DND-41 (cell line): ENCODE results near the gene SLC25A28.

Experiments
- ATAC-seq: fragments of 200-7000 bp; cut with Tn5 transposase; 3 replicates; pipeline ENCODE4 v1.9.1; 2021; ENCODE audit warnings: low read depth; ENCODE audit not compliant: insufficient read depth
- DNase-seq: peaks from one replicate; pipeline ENCODE4 v3.0.0-alpha.2; 2020
- H2AFZ ChIP-seq: 2 replicates; pipeline ENCODE4 v1.6.0; 2012; ENCODE audit warnings: low read depth, low read length
- H3K27ac ChIP-seq: 2 replicates; pipeline ENCODE4 v1.5.1; 2012; ENCODE audit warnings: low read length, inconsistent platforms
- H3K27me3 ChIP-seq: fragments of 200-600 bp; sonication (generic); 2 replicates; pipeline ENCODE4 v1.6.0; 2012; ENCODE audit warnings: low read length, mild to moderate bottlenecking, inconsistent platforms; ENCODE audit not compliant: insufficient read depth, poor library complexity
- H3K36me3 ChIP-seq: 2 replicates; pipeline ENCODE4 v1.5.1; 2012; ENCODE audit warnings: low read length, inconsistent platforms; ENCODE audit not compliant: insufficient read depth
- H3K4me1 ChIP-seq: 2 replicates; pipeline ENCODE4 v1.5.1; 2012; ENCODE audit warnings: mild to moderate bottlenecking, low read length; ENCODE audit not compliant: insufficient read depth
- H3K4me2 ChIP-seq: 2 replicates; pipeline ENCODE4 v1.6.0; 2012; ENCODE audit warnings: mild to moderate bottlenecking, moderate library complexity, low read length, inconsistent platforms; ENCODE audit not compliant: insufficient read depth
- H3K4me3 ChIP-seq, 2 experiments: fragments of 200-600 bp in 1 of 2; shearing (Covaris generic) in 1 of 2; 2 replicates each; pipeline ENCODE4 v1.5.1; 2012 to 2016; ENCODE audit warnings: inconsistent platforms in 2 of 2, low read length in 2 of 2, mild to moderate bottlenecking in 2 of 2, low read depth in 1 of 2, moderate library complexity in 1 of 2
- H3K79me2 ChIP-seq: 2 replicates; pipeline ENCODE4 v1.6.0; 2012; ENCODE audit warnings: low read length, inconsistent platforms; ENCODE audit not compliant: insufficient read depth
- H3K9ac ChIP-seq: 2 replicates; pipeline ENCODE4 v1.6.0; 2012; ENCODE audit warnings: low read depth, mild to moderate bottlenecking, inconsistent platforms, low read length, moderate library complexity
- H3K9me3 ChIP-seq: 2 replicates; pipeline ENCODE4 v1.5.1; 2012; ENCODE audit warnings: low read length, moderate library complexity, mild to moderate bottlenecking, inconsistent platforms; ENCODE audit not compliant: insufficient read depth, severe bottlenecking
- H4K20me1 ChIP-seq: 2 replicates; pipeline ENCODE4 v1.6.0; 2012; ENCODE audit warnings: low read length; ENCODE audit not compliant: insufficient read depth
- CTCF ChIP-seq: IDR thresholded peaks from 2 replicates; pipeline ENCODE4 v1.5.1; 2012; ENCODE audit warnings: borderline replicate concordance, low read length, moderate library complexity, mild to moderate bottlenecking; ENCODE audit not compliant: poor library complexity, severe bottlenecking; ENCODE audit errors: extremely low read depth
- EZH2 ChIP-seq: IDR thresholded peaks from 3 replicates; pipeline ENCODE4 v1.6.1; 2012; ENCODE audit warnings: borderline replicate concordance, low read depth, mild to moderate bottlenecking, moderate library complexity, low read length, inconsistent platforms; ENCODE audit not compliant: severe bottlenecking

The SLC25A28 gene

GRCh38 chr10:99619090-99619800 lies 994 bp downstream of the SLC25A28 start:
- Histone ChIP-seq H2AFZ (peak overlapping the region; percentile 70), H3K27me3 (no peaks in the 10 kb centered on the region), H3K36me3 (peaks cover 36% of the 10 kb centered on the region), H3K9me3 (no peaks in the 10 kb centered on the region), H3K4me1 (peaks cover 49% of the 10 kb centered on the region), H3K4me3 (peak overlapping the region; percentile 75 to 86), H3K9ac (peak overlapping the region; percentile 87), H4K20me1 (peaks cover 18% of the 10 kb centered on the region; the same call in 1 of the 2 replicates), H3K27ac (peak overlapping the region; percentile 71), H3K79me2 (peaks cover 54% of the 10 kb centered on the region), H3K4me2 (peak overlapping the region; percentile 88)
- ATAC-seq (no peak), DNase-seq (no peak)
- TF ChIP-seq EZH2, result no peak
- TF ChIP-seq CTCF, result no peak

- Histone ChIP-seq H3K27ac (peak overlapping the region; percentile 4; the same call in 1 of the 2 replicates), H3K9ac (peak overlapping the region; percentile 87), H4K20me1 (peaks cover 29% of the 10 kb centered on the region; the same call in 1 of the 2 replicates), H3K4me1 (peaks cover 49% of the 10 kb centered on the region), H3K79me2 (peaks cover 54% of the 10 kb centered on the region), H3K36me3 (peaks cover 46% of the 10 kb centered on the region), H3K9me3 (no peaks in the 10 kb centered on the region), H2AFZ (no peak overlapping the region), H3K27me3 (no peaks in the 10 kb centered on the region), H3K4me3 (peak overlapping the region in 1 of 2 experiments; percentile 75; a peak in 1 of 4 replicates), H3K4me2 (peak overlapping the region; percentile 88)
- DNase-seq, result no peak
- no peak for ATAC-seq
- no peak for TF ChIP-seq CTCF
- TF ChIP-seq EZH2, result no peak
Measured at GRCh38 chr10:99617696-99618095, 2.5 kb downstream of the SLC25A28 start.

GRCh38 chr10:99615426-99615825 lies 4.8 kb downstream of the SLC25A28 start:
- Histone ChIP-seq H3K9me3 (no peaks in the 10 kb centered on the region), H3K27me3 (no peaks in the 10 kb centered on the region), H3K36me3 (peaks cover 67% of the 10 kb centered on the region), H3K79me2 (peaks cover 48% of the 10 kb centered on the region), H3K27ac (no peak overlapping the region), H3K9ac (no peak overlapping the region), H3K4me1 (peaks cover 38% of the 10 kb centered on the region), H2AFZ (no peak overlapping the region), H3K4me3 (no peak overlapping the region), H4K20me1 (peaks cover 42% of the 10 kb centered on the region), H3K4me2 (no peak overlapping the region)
- no peak for TF ChIP-seq CTCF
- TF ChIP-seq EZH2, result no peak
- DNase-seq, result no peak
- no peak for ATAC-seq
